T-helper 2 cell treated with Interferon-gamma antibody and Interleukin-4, amounts not matched to agents 100 ng/mL and 5 ng/mL, for 36 hours (primary cell): ENCODE results near the gene WNK2. TPM values are rescaled to one million over a fixed set of nuclear protein-coding genes. Genes with fewer than 3 reads are reported as not detected.

ENCODE experiments used
- intact Hi-C: fragments of 100-400 bp; cut with micrococcal nuclease; formaldehyde crosslinking; loops from one replicate; pipeline ENCODE4 v1.15.1; 2023
- total RNA-seq: library from RNA; stranded (reverse); gene quantifications from 2 replicates; pipeline ENCODE4 v1.2.3, GENCODE V29; 2022

The WNK2 gene
- total RNA-seq, 1 donor from 2014 or later, result 0.14 TPM

GRCh38 chr9:93184432-93185265 lies 710 bp downstream of the WNK2 start:
- intact Hi-C loops, result no loop called here

GRCh38 chr9:93185266-93186214 lies 1.6 kb downstream of the WNK2 start:
- intact Hi-C loops, result no loop called here

- intact Hi-C loops, result no loop called here
These were observed 2.4 kb downstream of the WNK2 start for GRCh38 chr9:93186215-93186945.

- intact Hi-C loops, result no loop called here
These were observed 3.1 kb downstream of the WNK2 start for GRCh38 chr9:93187047-93187446.

- intact Hi-C loops, result no loop called here
These were observed 3.6 kb downstream of the WNK2 start for GRCh38 chr9:93187574-93187973.

- intact Hi-C loops, result no loop called here
These were observed 4.8 kb downstream of the WNK2 start for GRCh38 chr9:93188426-93189368.

- intact Hi-C loops, result no loop called here
These were observed 5.6 kb downstream of the WNK2 start for GRCh38 chr9:93189369-93190132.

GRCh38 chr9:93190133-93190525 lies 6.2 kb downstream of the WNK2 start:
- intact Hi-C loops, result no loop called here

GRCh38 chr9:93190656-93191353 lies 6.9 kb downstream of the WNK2 start:
- intact Hi-C loops, result no loop called here

- intact Hi-C loops, result no loop called here
These were observed 7.4 kb downstream of the WNK2 start for GRCh38 chr9:93191354-93191660.

GRCh38 chr9:93192721-93193387 lies 8.9 kb downstream of the WNK2 start:
- intact Hi-C loops, result no loop called here

GRCh38 chr9:93193388-93194220 lies 9.7 kb downstream of the WNK2 start:
- intact Hi-C loops, result no loop called here

GRCh38 chr9:93194221-93194625 lies 10.3 kb downstream of the WNK2 start:
- intact Hi-C loops, result no loop called here

GRCh38 chr9:93194641-93195040 lies 10.7 kb downstream of the WNK2 start:
- intact Hi-C loops, result no loop called here

GRCh38 chr9:93196096-93197055 lies 12.4 kb downstream of the WNK2 start:
- intact Hi-C loops, result no loop called here

GRCh38 chr9:93197670-93198069 lies 13.7 kb downstream of the WNK2 start:
- intact Hi-C loops, result no loop called here
